Measurements from ENCODE around the gene KRT31.
"Not testable (repeated sequence)": the region's sequence is repeated elsewhere in the genome, so short reads cannot be mapped to it uniquely, and the experiment has no call there.

Gene KRT31

GRCh38 chr17:41439375-41439774 lies 42.0 kb upstream of the KRT31 start:
- DNase-seq (ENCODE audit: low spot score) = no peak
- TF ChIP-seq CTCF (IDR thresholded peaks at IDR 0.05; ENCODE audit: extremely low read depth, insufficient read depth, missing control alignments) = no peak
- in situ Hi-C loops (cut with MboI; ENCODE audit: low pct_unique_long_range_greater_than_20kb, low sequenced_read_pairs, unreplicated experiment) = no loop called here

DNA sequence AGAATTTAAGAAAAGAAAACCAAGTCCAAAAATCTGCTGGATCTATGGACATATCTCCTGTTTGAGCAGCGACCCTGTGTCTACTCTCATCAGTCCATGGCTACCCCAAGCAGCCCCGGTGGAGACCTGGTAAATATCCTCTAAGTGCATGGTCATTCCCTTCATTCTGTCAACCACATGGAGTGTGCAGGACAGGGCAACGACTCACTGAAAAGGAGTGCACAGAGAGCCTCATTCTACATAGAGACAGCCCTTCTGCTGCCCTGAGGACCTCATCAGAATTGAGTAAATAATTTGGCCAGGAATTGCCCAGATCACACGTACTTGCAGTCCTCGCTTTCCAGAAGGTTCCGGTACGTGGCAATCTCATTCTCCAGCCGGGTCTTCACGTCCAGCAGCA lies 40.4 kb upstream of the KRT31 start:
- in situ Hi-C loops (cut with MboI; ENCODE audit: low pct_unique_long_range_greater_than_20kb, low sequenced_read_pairs, unreplicated experiment) = no loop called here
- DNase-seq (ENCODE audit: low spot score) = no peak
- TF ChIP-seq CTCF (IDR thresholded peaks at IDR 0.05; ENCODE audit: extremely low read depth, insufficient read depth, missing control alignments) = no peak

GRCh38 chr17:41437254-41437653 lies 39.8 kb upstream of the KRT31 start:
- in situ Hi-C loops (cut with MboI; ENCODE audit: low pct_unique_long_range_greater_than_20kb, low sequenced_read_pairs, unreplicated experiment) = no loop called here
- no peak for TF ChIP-seq CTCF (IDR thresholded peaks at IDR 0.05; ENCODE audit: extremely low read depth, insufficient read depth, missing control alignments)
- DNase-seq (ENCODE audit: low spot score) = no peak

- no peak for DNase-seq (ENCODE audit: low spot score)
- TF ChIP-seq CTCF (IDR thresholded peaks at IDR 0.05; ENCODE audit: extremely low read depth, insufficient read depth, missing control alignments) = no peak
- in situ Hi-C loops (cut with MboI; ENCODE audit: low pct_unique_long_range_greater_than_20kb, low sequenced_read_pairs, unreplicated experiment) = no loop called here
These were observed 37.0 kb upstream of the KRT31 start for GRCh38 chr17:41434415-41434814.

GRCh38 chr17:41434005-41434404 lies 36.6 kb upstream of the KRT31 start:
- no peak for TF ChIP-seq CTCF (IDR thresholded peaks at IDR 0.05; ENCODE audit: extremely low read depth, insufficient read depth, missing control alignments)
- no peak for DNase-seq (ENCODE audit: low spot score)
- in situ Hi-C loops (cut with MboI; ENCODE audit: low pct_unique_long_range_greater_than_20kb, low sequenced_read_pairs, unreplicated experiment) = no loop called here

DNA sequence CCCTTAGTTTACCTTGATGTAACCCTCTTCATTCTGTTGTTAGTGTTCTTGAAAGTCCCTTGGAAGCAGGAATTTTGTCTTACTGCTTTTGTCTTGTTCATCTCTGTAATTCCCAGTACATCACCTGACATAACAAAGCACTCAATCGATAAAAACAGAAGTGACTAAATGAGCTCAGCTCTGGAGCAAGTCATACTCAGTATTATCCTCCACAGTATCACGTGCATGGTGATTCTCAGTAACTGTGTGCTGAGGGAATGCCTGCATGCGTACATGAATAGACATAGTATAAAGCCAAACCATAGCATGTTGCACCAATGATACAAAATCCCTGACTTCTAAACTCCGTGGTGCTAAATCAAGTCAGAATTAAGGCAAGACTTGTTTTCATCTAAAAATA lies 36.2 kb upstream of the KRT31 start:
- no peak for TF ChIP-seq CTCF (IDR thresholded peaks at IDR 0.05; ENCODE audit: extremely low read depth, insufficient read depth, missing control alignments)
- DNase-seq (ENCODE audit: low spot score) = no peak
- in situ Hi-C loops (cut with MboI; ENCODE audit: low pct_unique_long_range_greater_than_20kb, low sequenced_read_pairs, unreplicated experiment) = no loop called here

DNA sequence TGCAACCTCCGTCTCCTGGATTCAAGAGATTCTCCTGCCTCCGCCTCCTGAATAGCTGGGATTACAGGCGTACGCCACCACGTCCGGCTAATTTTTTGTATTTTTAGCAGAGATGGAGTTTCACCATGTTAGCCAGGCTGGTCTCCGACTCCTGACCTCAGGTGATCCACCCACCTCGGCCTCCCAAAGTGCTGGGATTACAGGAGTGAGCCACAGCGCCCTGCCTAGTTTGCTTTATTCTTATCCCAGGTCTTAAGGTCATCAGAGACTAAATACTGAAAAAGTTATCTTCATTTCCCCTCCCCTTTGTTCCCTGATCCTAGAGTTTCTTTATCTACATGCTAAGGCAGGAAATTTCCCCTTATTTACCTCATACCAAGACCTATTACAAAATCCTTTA lies 33.0 kb upstream of the KRT31 start:
- in situ Hi-C loops (cut with MboI; ENCODE audit: low pct_unique_long_range_greater_than_20kb, low sequenced_read_pairs, unreplicated experiment); DNase-seq (ENCODE audit: low spot score): not testable (repeated sequence)

All from GM13977 (cell line).